Medulla oblongata (tissue), 1 donor: ENCODE data around the gene AHNAK.
"Not testable (repeated sequence)": the region's sequence is repeated elsewhere in the genome, so short reads cannot be mapped to it uniquely, and the experiment has no call there.

Experiments
- DNase-seq: peaks from one replicate; pipeline ENCODE4 v3.0.0-alpha.2; 2015; ENCODE audit errors: extremely low spot score

Gene AHNAK

DNA sequence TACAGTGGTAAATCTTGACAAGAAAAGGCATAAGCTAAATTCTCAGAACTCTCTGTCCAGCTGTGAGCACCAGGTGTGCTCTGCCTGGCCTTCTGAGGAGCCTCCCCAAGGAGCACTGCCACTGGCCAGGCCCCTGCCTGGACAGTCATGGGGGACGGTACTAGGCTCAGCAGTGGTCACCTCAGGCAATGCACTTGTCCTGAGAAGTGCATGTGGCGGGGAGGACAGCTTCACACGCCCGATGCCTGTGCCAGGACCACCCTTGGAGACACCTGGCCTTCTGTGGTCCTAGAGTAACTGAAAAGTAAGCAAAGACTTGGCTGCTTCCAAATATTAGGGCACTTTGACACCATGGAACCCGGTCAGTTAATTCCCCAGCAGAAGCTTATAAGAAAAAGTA lies 156.4 kb downstream of the AHNAK start:
- no peak for DNase-seq

DNA sequence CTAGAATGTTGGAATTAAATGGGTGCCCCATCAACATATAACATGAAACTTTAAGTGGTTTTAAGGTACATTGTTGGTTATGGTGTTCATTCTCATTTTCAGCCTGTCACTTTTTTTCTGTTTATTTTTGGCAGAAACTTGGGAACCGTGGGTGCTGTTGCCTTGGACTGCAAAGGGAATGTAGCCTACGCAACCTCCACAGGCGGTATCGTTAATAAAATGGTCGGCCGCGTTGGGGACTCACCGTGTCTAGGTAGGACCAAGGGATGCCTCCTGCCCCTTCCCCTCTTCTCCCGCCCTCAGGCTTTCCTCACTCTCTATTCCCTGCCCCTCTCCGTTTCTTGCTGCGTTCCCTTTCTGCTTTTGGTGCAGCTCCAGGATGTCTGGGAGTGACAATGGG lies 157.6 kb downstream of the AHNAK start:
- no peak for DNase-seq

- DNase-seq: no peak
Observed at GRCh38 chr11:62387381-62387780, 159.2 kb downstream of the AHNAK start.

- DNase-seq: not testable (repeated sequence)
Observed at GRCh38 chr11:62386083-62386482, 160.5 kb downstream of the AHNAK start.

- no peak for DNase-seq
Observed at GRCh38 chr11:62383822-62384221, 162.8 kb downstream of the AHNAK start.
